Lower leg skin (tissue), 4 donors: ENCODE measurements around the gene SYT6. TPM values are rescaled to one million over a fixed set of nuclear protein-coding genes. Genes with fewer than 3 reads are reported as not detected.

Experiments
- DNase-seq, 2 donors: peaks; one replicate each; pipeline ENCODE4 v3.0.0-alpha.2; 2019; ENCODE audit warnings: low spot score in 2 of 2
- H3K4me3 ChIP-seq: fragments of 200-600 bp; sonication (generic); 2 replicates; pipeline ENCODE4 v1.5.1; 2017; ENCODE audit warnings: mild to moderate bottlenecking, low read depth; ENCODE audit not compliant: poor library complexity, severe bottlenecking
- CTCF ChIP-seq, 3 donors: fragments of 450-650 bp; IDR thresholded peaks; one replicate each; pipeline ENCODE4 v1.5.1; 2016; ENCODE audit warnings: antibody characterized with exemption in 3 of 3, mild to moderate bottlenecking in 3 of 3, moderate library complexity in 2 of 3
- POLR2A ChIP-seq, 2 donors: fragments of 450-650 bp; IDR thresholded peaks; one replicate each; pipeline ENCODE4 v1.6.1; 2016 to 2017; ENCODE audit warnings: antibody characterized with exemption in 2 of 2, mild to moderate bottlenecking in 1 of 2, moderate library complexity in 1 of 2
- WGBS, 2 donors: methylation state at CpG; one replicate each; pipeline ENCODE4 v1.1.5; 2018; 5-methylcytosine and 5-hydroxymethylcytosine counted together
- intact Hi-C: fragments of 100-400 bp; cut with DNase I; formaldehyde crosslinking; loops from one replicate; pipeline ENCODE4 v1.15.0; 2023; ENCODE audit warnings: low total_unique reads
- total RNA-seq, 4 donors: library from RNA; depleted of rRNA; stranded (reverse); fragments of >200 nt; gene quantifications; one replicate each; pipeline ENCODE4 v1.1.0, GENCODE V29; 2016

The SYT6 gene
- total RNA-seq, 4 donors from 2014 or later = 0.10 to 4.5 TPM; not detected in 2

- no peak overlapping the region for H3K4me3 ChIP-seq
- TF ChIP-seq POLR2A (IDR thresholded peaks at IDR 0.05) (no peak), CTCF (IDR thresholded peaks at IDR 0.05) (no peak)
- intact Hi-C loops = loop anchor here (5.0 kb wide), 1 partner anchor 1503 kb away; no protein-coding TSS in a partner anchor
- no peak for DNase-seq
- WGBS, 2 donors = 73 to 79% methylated on average over 4 of the region's 4 CpGs
Observed at GRCh38 chr1:114108751-114109255, 44.9 kb downstream of the SYT6 start.

DNA sequence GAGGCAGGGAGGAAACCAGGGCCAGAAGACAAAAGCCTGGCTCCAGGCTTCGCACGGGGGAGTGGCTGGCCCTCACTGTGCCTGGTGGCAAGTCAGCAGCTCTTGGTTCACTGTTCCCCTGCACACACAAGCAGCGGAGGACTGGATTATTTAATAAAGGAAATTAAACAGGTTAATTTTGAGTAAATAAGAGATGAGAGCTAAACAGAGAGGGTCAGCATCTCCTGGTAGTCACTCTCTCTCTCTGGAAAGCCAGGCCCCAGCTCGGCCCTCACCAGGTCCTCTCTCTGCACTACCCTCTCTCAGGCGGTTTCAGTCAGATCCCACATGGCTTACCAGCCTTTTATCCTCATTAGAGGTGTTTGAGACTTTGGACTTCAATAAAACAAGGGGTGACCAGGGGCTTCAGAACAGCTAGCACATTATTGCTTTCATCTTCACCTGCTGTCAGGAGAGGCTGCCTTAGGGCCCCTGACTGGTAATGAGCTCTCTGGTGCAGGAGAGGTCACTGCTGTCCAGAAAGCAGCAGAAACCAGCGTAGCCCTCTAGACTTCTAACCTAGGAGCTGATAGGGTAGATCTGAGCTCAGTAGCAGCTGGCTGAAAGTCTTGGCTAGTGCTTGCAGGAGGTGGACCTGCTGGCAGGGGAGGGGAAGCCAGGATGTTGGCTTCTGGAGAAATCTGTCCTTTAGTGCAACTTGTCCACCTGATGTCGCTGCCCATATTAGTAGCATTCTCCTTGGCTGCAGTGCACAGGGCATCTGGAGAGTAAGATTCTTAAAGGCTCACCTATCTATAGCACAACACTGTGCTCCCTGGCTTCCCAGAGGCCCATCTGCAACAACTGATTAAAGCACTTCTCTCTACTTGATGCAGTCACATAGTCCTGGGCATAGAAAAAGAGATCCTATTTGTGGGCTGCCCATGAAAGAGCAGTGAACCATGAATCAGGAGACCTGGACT lies 45.9 kb downstream of the SYT6 start:
- no peak overlapping the region for H3K4me3 ChIP-seq
- intact Hi-C loops = loop anchor here (5.0 kb wide), 1 partner anchor 1505 kb away; no protein-coding TSS in a partner anchor
- WGBS, 2 donors = 77 to 95% methylated on average over 7 of the region's 7 CpGs
- DNase-seq = no peak
- TF ChIP-seq POLR2A (IDR thresholded peaks at IDR 0.05) (no peak), CTCF (IDR thresholded peaks at IDR 0.05) (no peak)

DNA sequence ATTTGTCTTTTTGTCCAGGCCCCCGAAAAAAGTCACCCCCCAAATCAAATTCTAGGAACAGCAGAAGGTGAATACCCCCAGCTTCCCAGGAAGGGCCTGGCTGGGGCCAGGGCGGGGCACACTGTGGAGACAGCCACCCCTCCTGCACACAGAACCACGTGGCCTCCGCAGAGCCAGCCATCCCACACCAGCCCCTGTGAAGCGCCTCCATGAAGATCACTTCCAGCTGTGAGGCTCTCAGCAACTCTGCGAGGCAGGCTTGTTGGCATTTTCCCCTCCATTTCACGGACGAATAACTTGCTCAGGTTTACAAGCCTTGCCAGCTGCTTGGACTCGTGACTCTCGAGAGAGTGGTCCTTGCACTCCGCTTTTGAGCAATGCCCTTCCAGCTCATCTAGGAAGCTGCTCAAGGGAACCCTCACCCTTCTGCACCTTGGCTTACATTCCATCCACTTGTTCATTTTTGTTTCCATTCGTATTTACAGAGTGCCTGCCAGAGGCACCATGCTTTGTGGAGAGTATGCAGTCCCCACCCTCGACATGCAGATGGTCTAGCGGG lies 48.2 kb downstream of the SYT6 start:
- TF ChIP-seq CTCF (IDR thresholded peaks at IDR 0.05) = no peak
- no peak for TF ChIP-seq POLR2A (IDR thresholded peaks at IDR 0.05)
- no peak for DNase-seq
- intact Hi-C loops = loop anchor here (5.0 kb wide), 1 partner anchor 1507 kb away; no protein-coding TSS in a partner anchor
- WGBS, 2 donors = 56 to 64% methylated on average over 14 of the region's 14 CpGs
- no peak overlapping the region for H3K4me3 ChIP-seq

- intact Hi-C loops = loop anchor here (5.0 kb wide), 1 partner anchor 1507 kb away; no protein-coding TSS in a partner anchor
- no peak overlapping the region for H3K4me3 ChIP-seq
- WGBS, 2 donors = 87 to 93% methylated on average over 3 of the region's 3 CpGs
- TF ChIP-seq POLR2A (IDR thresholded peaks at IDR 0.05) (no peak), CTCF (IDR thresholded peaks at IDR 0.05) (no peak)
- DNase-seq = no peak
Observed at GRCh38 chr1:114104949-114105348, 48.7 kb downstream of the SYT6 start.

DNA sequence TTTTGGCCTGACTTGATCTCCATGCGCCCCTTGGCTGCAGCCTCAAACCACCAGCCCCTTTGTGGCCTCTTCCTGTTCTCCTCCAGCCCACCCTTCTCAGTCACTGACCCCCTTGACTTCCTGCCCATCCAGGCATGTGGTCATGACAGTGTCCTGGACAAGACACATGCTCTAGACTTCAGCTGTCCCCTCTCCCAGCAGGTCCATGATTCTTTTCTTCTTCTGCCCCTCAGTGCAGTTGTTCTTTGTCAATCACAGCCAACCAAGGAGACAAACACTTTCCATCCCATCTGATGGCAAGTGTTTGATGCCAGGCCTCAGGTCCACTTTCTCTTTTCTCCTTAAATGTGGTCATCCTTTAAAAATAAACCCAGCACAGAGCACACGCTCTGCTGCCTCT lies 49.7 kb downstream of the SYT6 start:
- no peak overlapping the region for H3K4me3 ChIP-seq
- intact Hi-C loops = no loop called here
- WGBS, 2 donors = 76 to 83% methylated on average over 2 of the region's 2 CpGs
- no peak for TF ChIP-seq POLR2A (IDR thresholded peaks at IDR 0.05)
- no peak for DNase-seq

DNA sequence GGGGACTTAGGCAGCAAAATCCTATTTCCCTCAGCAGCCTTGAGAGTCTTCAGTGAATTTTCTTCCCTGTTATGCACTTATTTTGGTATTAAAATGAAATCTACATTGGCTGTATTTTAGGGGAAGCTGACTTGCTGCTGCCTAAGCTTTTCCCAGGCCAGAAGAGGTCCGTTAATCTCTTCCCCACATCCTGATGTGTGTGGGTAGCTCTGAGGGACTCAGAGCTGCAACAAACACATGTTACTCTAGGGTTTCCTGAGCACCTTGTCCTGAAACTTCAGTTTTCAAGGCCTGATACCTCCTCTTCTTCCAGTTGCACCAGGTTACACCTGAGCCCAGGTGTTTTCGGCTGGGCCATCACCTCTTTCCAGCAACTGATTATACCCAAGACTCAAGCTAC lies 51.5 kb downstream of the SYT6 start:
- intact Hi-C loops = no loop called here
- 80 to 88% methylated on average over 2 of the region's 2 CpGs for WGBS, 2 donors

More for the DNA sequence above, 51.5 kb downstream of the SYT6 start:
- no peak for DNase-seq
- no peak overlapping the region for H3K4me3 ChIP-seq
- TF ChIP-seq CTCF (IDR thresholded peaks at IDR 0.05) (no peak), POLR2A (IDR thresholded peaks at IDR 0.05) (no peak)
